Parathyroid adenoma (tissue), 2 donors: ENCODE measurements around the gene EEF1G.
"Not testable (repeated sequence)": the region's sequence is repeated elsewhere in the genome, so short reads cannot be mapped to it uniquely, and the experiment has no call there.

Source experiments
- H2AFZ ChIP-seq: fragments of 300-600 bp; sonication (generic); one replicate; pipeline ENCODE4 v1.7.0; 2017; ENCODE audit warnings: antibody characterized with exemption, mild to moderate bottlenecking
- H3K27ac ChIP-seq: fragments of 300-600 bp; sonication (generic); one replicate; pipeline ENCODE4 v1.7.0; 2017
- H3K27me3 ChIP-seq: fragments of 300-600 bp; sonication (generic); one replicate; pipeline ENCODE4 v1.7.0; 2017; ENCODE audit warnings: low read length; ENCODE audit not compliant: control insufficient read depth, insufficient read depth
- H3K36me3 ChIP-seq: fragments of 300-600 bp; sonication (generic); one replicate; pipeline ENCODE4 v1.7.0; 2017; ENCODE audit warnings: low read length; ENCODE audit not compliant: control insufficient read depth, insufficient read depth
- H3K4me1 ChIP-seq: fragments of 300-600 bp; sonication (generic); one replicate; pipeline ENCODE4 v1.7.0; 2017; ENCODE audit warnings: control low read depth
- H3K4me2 ChIP-seq: fragments of 300-600 bp; sonication (generic); one replicate; pipeline ENCODE4 v1.7.0; 2017; ENCODE audit warnings: low read length
- H3K4me3 ChIP-seq: fragments of 300-600 bp; sonication (generic); one replicate; pipeline ENCODE4 v1.7.0; 2017; ENCODE audit warnings: low read depth, low read length
- H3K79me2 ChIP-seq: fragments of 300-600 bp; sonication (generic); one replicate; pipeline ENCODE4 v1.7.0; 2017; ENCODE audit warnings: control low read depth
- H3K9ac ChIP-seq: fragments of 300-600 bp; sonication (generic); one replicate; pipeline ENCODE4 v1.7.0; 2017; ENCODE audit warnings: mild to moderate bottlenecking
- H3K9me3 ChIP-seq: fragments of 300-600 bp; sonication (generic); one replicate; pipeline ENCODE4 v1.7.0; 2017; ENCODE audit warnings: low read length; ENCODE audit not compliant: control insufficient read depth
- TF ChIP-seq, protein P1 (sequence below): fragments of 300-600 bp; sonication (generic); IDR thresholded peaks from one replicate; pipeline ENCODE4 v1.7.0; 2017; ENCODE audit warnings: antibody characterized with exemption, mild to moderate bottlenecking
- donor health status: primary hyperparathyroidism.

EEF1G gene

GRCh38 chr11:62567018-62567633 is 6.6 kb downstream of the EEF1G start:
- H3K4me1 ChIP-seq: no peaks in the 10 kb centered on the region
- H3K9ac ChIP-seq: no peak overlapping the region

DNA sequence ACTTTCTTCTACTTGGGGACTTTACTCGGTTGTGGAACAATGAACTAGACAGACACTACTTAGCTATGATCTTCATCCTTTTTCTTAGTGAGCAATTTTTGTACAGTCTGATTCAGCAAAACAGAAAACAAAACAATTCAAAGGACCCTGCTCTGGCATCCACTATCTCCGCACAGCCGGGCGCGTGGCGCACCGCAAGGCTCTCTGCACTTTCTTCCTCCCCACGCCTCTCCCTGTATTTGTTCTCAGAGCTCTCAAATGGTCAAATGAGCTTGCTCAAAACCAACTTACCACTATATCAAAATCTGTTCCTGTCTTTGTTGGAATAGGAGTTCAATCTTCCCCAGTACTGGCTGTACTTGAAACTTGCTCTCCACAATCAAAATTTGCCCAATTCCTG is 7.4 kb downstream of the EEF1G start:
- no peak overlapping the region for H3K27ac ChIP-seq
- no peaks in the 10 kb centered on the region for H3K4me1 ChIP-seq
- no peak overlapping the region for H3K4me2 ChIP-seq
- H3K4me3 ChIP-seq: no peak overlapping the region
- H3K36me3 ChIP-seq: no peaks in the 10 kb centered on the region
- no peaks in the 10 kb centered on the region for H3K9me3 ChIP-seq
- TF ChIP-seq, protein P1, sequence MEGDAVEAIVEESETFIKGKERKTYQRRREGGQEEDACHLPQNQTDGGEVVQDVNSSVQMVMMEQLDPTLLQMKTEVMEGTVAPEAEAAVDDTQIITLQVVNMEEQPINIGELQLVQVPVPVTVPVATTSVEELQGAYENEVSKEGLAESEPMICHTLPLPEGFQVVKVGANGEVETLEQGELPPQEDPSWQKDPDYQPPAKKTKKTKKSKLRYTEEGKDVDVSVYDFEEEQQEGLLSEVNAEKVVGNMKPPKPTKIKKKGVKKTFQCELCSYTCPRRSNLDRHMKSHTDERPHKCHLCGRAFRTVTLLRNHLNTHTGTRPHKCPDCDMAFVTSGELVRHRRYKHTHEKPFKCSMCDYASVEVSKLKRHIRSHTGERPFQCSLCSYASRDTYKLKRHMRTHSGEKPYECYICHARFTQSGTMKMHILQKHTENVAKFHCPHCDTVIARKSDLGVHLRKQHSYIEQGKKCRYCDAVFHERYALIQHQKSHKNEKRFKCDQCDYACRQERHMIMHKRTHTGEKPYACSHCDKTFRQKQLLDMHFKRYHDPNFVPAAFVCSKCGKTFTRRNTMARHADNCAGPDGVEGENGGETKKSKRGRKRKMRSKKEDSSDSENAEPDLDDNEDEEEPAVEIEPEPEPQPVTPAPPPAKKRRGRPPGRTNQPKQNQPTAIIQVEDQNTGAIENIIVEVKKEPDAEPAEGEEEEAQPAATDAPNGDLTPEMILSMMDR: no peak
- H2AFZ ChIP-seq: no peak overlapping the region
- H3K79me2 ChIP-seq: no peaks in the 10 kb centered on the region
- no peak overlapping the region for H3K9ac ChIP-seq
- H3K27me3 ChIP-seq: no peaks in the 10 kb centered on the region

More at GRCh38 chr11:62567018-62567633, 6.6 kb downstream of the EEF1G start:
- no peaks in the 10 kb centered on the region for H3K9me3 ChIP-seq
- no peaks in the 10 kb centered on the region for H3K27me3 ChIP-seq
- H3K4me2 ChIP-seq: no peak overlapping the region
- no peak overlapping the region for H3K27ac ChIP-seq
- no peaks in the 10 kb centered on the region for H3K79me2 ChIP-seq
- H3K4me3 ChIP-seq: no peak overlapping the region
- TF ChIP-seq, protein P1: no peak
- H2AFZ ChIP-seq: no peak overlapping the region
- H3K36me3 ChIP-seq: no peaks in the 10 kb centered on the region

DNA sequence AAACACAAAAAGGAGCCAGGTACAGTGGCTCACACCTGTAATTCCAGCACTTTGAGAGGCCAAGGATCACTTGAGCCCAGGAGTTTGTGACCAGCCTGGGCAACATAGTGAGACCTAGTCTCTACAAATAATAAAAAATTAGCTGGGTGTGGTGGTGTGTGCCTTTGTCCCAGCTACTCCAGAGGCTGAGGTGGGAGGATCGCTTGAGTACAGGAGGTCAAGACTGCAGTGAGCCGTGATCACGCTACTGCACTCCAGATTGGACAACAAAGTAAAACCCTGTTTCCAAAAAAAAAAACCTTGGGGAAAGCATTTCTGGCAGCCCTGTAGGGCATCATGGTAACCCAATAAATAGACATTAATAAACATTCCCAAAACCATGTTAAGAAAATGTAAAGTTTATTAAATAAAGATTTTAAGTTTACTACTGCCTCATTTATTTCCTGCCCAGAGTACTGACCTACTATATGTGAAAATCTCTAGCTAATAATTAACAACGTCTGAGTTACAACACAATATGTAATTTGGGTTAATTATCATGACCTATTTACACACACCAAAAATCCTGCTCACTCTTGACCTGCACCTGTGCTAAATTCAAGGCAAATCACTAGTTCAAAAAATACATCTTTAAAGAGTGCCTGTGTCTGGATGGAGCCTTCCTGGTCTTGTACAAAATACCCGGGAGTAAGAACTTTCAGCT is 8.4 kb downstream of the EEF1G start:
- Histone ChIP-seq H3K4me2 (no peak overlapping the region), H3K27me3 (no peaks in the 10 kb centered on the region), H3K36me3 (no peaks in the 10 kb centered on the region), H3K4me3 (no peak overlapping the region), H3K9me3 (no peaks in the 10 kb centered on the region), H3K4me1 (peaks cover 3% of the 10 kb centered on the region), H3K9ac (no peak overlapping the region), H3K27ac (no peak overlapping the region), H2AFZ (no peak overlapping the region), H3K79me2 (no peaks in the 10 kb centered on the region)
- TF ChIP-seq, protein P1: no peak

DNA sequence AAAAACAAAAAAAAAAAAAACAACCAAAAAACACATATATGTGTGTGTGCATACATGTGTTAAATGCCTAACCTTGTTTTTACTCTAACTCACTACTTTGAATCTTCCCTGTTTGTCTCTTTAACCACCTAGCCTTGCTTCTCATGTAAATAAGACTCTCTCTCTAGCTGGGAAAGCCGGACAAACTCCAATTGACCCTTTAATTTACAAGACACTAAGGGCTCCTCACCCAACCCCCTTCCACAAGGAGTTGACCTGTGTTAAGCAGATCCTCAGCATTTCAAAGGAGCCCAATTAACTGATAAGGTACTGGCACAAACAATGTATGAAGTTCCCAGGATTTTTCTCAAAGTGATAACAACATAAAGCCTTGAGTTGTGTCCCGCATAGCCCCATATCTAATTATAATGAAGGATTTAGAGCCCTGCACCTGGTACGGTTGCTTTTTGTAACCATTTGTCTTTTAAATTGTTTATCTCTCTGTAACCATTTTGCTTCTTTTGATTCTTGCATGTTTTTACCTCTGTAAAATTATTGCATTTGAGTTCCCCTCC is 11.9 kb downstream of the EEF1G start:
- H3K27me3 ChIP-seq, H2AFZ ChIP-seq, H3K36me3 ChIP-seq, H3K79me2 ChIP-seq, H3K27ac ChIP-seq, H3K9me3 ChIP-seq, H3K4me2 ChIP-seq, H3K4me3 ChIP-seq, H3K9ac ChIP-seq: not testable (repeated sequence)
- H3K4me1 ChIP-seq: peaks cover 13% of the 10 kb centered on the region

GRCh38 chr11:62560566-62561103 is 13.1 kb downstream of the EEF1G start:
- H2AFZ ChIP-seq: peak overlapping the region; percentile 17
- H3K9me3 ChIP-seq: no peaks in the 10 kb centered on the region
- H3K9ac ChIP-seq: no peak overlapping the region
- H3K4me1 ChIP-seq: peaks cover 19% of the 10 kb centered on the region
- peak overlapping the region; percentile 78 for H3K27ac ChIP-seq
- TF ChIP-seq, protein P1: peak; percentile 72
- H3K27me3 ChIP-seq: no peaks in the 10 kb centered on the region
- no peak overlapping the region for H3K4me2 ChIP-seq
- H3K36me3 ChIP-seq: no peaks in the 10 kb centered on the region
- H3K79me2 ChIP-seq: no peaks in the 10 kb centered on the region
- H3K4me3 ChIP-seq: no peak overlapping the region

DNA sequence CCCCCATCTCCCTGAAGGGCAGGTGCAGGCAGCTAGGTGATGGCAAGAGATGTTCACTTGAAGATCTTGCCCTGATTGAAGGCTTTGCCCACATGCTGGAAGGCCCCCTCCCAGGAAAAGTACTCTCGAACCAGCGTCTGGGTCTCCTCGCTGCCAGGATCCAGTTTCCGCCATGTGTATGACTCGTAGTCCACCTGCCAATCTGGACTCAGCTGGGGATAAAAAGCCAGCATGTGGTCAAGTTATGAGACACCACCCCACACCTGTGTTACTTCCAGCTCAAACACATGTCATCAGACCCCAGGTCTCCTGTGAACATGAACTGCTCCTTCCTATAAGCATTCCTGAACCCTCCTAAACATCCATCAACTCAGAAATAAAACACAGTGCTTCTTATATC is 14.1 kb downstream of the EEF1G start:
- H3K27me3 ChIP-seq, H3K4me3 ChIP-seq, H2AFZ ChIP-seq, H3K4me2 ChIP-seq, H3K9me3 ChIP-seq, H3K9ac ChIP-seq, H3K36me3 ChIP-seq, H3K27ac ChIP-seq, H3K79me2 ChIP-seq: not testable (repeated sequence)
- H3K4me1 ChIP-seq: peaks cover 29% of the 10 kb centered on the region
